Measurements from ENCODE around the gene RHOXF2.
"Not testable (repeated sequence)": the region's sequence is repeated elsewhere in the genome, so short reads cannot be mapped to it uniquely, and the experiment has no call there.

Gene RHOXF2

DNA sequence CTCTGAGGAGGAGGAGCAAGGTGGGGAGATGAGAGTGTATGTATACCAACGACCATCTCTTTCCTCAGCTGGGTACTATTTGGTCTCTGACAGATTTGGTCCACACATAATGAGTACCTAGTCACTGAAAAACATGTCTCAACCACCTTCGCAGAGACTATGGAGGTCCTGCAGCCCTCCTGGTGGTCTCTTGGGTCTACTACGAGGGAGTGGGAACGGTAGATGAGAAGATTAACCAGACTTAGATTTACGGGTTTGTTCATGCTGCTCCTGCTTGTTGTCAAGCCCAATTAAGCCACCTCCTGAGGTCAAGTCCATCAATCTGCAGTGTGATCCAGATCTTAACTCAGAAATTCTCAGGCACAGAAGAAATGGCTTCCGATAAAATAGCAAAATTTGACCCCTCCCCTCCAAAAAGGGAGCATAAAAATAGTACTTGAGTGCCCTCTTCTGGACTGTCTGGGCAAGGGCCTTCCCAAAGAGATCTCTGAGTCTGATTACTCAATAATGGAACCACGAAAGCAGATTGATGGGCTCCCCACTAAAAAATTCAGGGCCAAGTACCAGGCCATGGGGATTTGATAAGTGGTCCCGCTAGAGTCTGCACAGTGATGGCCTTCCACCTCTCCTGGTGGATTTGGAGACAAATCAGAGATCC lies 38.3 kb downstream of the RHOXF2 start:
- DNase-seq (ENCODE audit: low read depth in 1 of 2, low spot score in 1 of 2), result not testable (repeated sequence)

GRCh38 chrX:120200851-120201250 lies 42.4 kb downstream of the RHOXF2 start:
- DNase-seq (ENCODE audit: low read depth in 1 of 2, low spot score in 1 of 2), result no peak

- DNase-seq (ENCODE audit: low read depth in 1 of 2, low spot score in 1 of 2), result no peak
These were observed 47.7 kb downstream of the RHOXF2 start for GRCh38 chrX:120205816-120206753.

- no peak for DNase-seq (ENCODE audit: low read depth in 1 of 2, low spot score in 1 of 2)
These were observed 48.7 kb downstream of the RHOXF2 start for GRCh38 chrX:120207009-120207605.

DNA sequence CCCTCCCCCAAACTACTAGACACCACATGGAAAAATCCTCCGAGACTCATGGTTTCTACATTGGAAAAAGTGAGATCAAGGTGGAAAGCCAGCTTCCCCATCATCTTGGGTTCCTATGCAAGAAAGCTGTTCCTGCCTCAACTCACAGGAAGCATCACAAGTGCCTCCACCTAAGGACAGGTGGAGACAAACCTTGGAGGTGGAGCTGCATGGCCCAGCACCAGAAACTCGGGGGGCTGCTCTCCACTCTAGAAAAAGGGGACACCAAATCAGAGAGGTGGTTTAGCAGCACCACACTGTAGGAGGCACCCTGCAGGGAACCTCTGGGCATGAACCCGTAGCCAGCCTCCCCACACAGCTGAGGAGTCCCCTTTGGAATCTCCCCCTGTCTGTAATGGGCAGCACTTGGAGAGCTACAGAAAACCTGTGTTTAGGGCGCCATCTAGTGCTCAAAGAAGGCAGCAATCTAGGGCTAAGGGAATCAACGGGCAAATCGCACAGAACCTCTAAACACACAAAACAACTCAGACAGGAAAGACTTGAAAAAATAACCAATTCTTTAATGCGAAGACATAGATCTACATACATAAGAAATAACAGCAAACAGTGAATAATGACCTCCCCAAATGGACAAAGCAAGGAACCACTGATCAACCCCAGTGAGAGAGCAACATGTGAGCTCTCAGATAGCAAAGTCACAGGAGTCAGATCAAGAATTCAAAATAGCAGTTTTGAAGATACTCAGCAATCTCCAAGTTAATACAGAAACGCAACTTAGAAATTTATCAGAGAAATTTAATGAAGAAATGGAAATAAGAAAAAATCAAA lies 55.2 kb downstream of the RHOXF2 start:
- DNase-seq (ENCODE audit: low read depth in 1 of 2, low spot score in 1 of 2), result peak; percentile 2 to 4
